ENCODE data around the gene FAM120B.

Gene FAM120B

DNA sequence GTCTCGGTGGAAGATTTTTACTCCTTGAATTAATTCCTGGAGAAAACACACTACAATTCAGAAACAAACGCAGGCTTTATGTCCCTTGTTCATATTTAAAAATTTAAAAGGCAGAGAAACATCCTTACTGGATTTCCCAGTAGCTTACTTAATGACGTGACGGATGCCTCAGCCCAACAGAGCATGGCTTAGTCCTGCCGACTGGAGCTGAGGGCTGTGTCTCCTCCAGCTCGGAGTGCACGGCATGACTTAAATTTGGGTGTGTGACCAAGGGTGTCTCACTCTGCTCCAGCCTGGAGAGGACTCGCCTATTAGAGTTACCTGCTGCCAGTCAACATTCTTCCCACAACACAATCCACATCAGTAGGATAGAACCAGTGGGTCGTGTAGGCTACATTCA is 139.4 kb downstream of the FAM120B start:
- TF ChIP-seq GATA3 (IDR thresholded peaks at IDR 0.05; ENCODE audit: low read depth, low read length) = no peak
- TF ChIP-seq GATA2 (IDR thresholded peaks at IDR 0.05; ENCODE audit: low read depth, low read length) = no peak

GRCh38 chr6:170446841-170447560 is 140.4 kb downstream of the FAM120B start:
- TF ChIP-seq GATA3 (IDR thresholded peaks at IDR 0.05; ENCODE audit: low read depth, low read length) (no peak), GATA2 (IDR thresholded peaks at IDR 0.05; ENCODE audit: low read depth, low read length) (no peak)

DNA sequence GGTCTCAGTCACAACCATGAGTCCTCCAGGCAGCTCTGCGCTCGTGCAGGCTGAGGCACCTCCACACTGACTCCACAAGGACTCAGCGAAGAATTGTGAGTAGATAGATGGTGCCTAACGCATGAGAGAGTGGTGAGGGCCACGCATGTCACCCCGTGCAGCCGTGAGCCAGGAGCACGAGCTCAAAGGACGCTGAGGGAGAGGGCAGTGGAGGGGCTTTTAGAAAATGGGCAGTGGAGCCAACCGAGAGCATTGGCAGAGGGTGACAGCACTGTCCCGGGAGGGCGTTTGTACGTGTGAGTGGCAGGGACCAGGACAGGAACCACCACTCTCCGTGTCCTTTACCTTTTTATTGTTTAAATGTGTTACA is 141.0 kb downstream of the FAM120B start:
- TF ChIP-seq GATA2 (IDR thresholded peaks at IDR 0.05; ENCODE audit: low read depth, low read length) = no peak
- no peak for TF ChIP-seq GATA3 (IDR thresholded peaks at IDR 0.05; ENCODE audit: low read depth, low read length)

DNA sequence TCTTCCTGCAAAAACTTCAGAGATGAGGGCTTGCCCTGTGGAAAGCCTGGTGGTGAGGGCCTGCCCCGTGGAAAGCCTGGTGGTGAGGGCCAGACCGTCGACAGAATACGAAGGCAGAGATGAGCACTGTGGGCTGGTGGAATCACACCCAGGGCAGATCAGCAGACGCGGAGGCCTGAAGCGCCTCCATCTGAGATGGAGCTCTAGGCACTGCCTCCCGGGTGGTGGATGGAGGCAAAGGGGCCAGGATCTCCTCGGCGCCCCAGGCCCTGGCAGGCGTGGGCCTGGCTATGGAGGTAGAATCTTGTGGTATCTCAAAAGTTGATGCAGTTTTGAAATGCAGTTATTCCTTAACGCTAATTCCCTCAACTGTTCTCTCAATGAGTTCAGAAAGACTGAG is 141.8 kb downstream of the FAM120B start:
- no peak for TF ChIP-seq GATA2 (IDR thresholded peaks at IDR 0.05; ENCODE audit: low read depth, low read length)
- no peak for TF ChIP-seq GATA3 (IDR thresholded peaks at IDR 0.05; ENCODE audit: low read depth, low read length)

- no peak for TF ChIP-seq GATA3 (IDR thresholded peaks at IDR 0.05; ENCODE audit: low read depth, low read length)
- no peak for TF ChIP-seq GATA2 (IDR thresholded peaks at IDR 0.05; ENCODE audit: low read depth, low read length)
Observed at GRCh38 chr6:170448751-170449630, 142.4 kb downstream of the FAM120B start.

DNA sequence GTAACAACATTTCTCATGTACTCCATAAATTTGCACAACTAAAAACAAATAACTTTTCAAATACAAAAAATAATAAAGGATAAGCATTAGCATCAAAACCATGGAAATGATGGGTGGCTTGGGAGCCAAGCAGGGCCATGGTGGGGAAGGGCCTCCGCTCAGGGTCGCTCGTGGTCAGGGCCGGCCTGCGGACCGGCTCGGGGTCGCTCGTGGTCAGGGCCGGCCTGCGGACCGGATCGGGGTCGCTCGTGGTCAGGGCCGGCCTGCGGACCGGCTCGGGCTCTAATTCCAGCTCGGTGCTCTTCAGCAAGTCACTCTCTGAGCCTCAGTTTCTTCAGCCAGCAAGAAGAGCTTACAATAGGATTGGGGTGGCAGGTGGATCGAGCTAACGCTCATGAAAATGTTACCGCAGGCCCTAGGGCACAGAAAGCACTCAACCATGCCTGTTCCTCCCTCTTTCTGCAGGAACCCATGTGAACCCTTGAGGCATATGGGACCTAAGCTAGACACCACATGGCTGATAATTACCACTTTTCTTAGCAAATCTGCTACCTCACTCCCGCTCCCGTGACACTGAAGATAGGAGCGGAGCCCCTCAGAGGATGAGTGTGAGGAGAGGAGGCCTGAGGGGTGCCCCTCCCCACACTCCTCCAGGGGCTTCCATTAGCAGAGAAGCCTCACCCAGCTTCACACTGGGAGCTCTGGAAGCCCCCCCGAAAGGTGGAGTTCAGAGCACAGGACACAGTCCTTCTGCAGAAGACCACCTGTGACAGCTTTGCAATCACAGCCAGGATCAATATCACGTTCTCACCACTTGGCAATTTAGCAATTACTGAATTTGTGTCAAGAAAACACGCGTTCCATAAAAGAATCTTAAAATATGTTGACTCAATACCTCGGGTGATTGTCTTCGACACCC is 143.5 kb downstream of the FAM120B start:
- no peak for TF ChIP-seq GATA2 (IDR thresholded peaks at IDR 0.05; ENCODE audit: low read depth, low read length)
- no peak for TF ChIP-seq GATA3 (IDR thresholded peaks at IDR 0.05; ENCODE audit: low read depth, low read length)

DNA sequence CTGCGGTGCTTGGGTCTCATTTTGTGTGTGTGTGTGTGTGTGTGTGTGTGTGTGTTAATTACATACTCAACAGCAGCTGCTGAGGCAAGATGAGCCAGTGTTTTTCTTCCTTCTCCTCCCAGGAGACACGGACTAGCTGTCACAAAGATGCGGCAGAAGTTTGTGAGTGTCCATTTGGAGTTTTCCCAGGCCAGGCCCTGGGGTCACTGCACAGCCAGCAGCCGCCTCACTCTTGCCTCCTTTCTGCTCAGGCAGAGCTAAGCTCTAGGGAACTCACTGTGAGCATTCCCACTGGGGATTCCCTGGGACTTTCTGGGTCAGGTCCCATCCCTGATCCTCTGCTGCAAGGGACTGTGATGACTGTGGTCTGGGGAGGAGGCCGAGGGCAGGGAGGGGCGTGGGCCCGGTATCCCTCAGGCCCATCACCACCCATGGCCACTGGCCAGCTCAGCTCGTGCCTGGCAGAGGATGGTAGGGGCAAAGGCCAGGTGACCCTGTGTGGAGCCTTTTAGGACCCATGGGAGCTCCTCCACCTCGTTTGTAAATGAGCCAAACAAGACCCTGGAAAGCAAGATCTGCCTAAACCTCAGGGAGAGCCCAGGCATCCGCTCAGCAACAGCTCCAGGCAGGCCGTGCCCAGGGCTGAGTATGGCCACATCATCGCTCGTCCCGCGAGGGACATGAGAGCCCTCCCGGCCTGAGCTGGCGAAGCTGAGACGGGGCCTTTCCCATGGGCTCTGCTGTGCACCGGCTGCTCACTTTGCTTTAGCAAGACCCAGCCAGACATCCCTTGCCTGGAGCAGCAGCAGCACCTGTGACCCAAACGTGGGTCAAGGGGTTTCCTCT is 144.6 kb downstream of the FAM120B start:
- TF ChIP-seq GATA3 (IDR thresholded peaks at IDR 0.05; ENCODE audit: low read depth, low read length) (no peak), GATA2 (IDR thresholded peaks at IDR 0.05; ENCODE audit: low read depth, low read length) (no peak)

DNA sequence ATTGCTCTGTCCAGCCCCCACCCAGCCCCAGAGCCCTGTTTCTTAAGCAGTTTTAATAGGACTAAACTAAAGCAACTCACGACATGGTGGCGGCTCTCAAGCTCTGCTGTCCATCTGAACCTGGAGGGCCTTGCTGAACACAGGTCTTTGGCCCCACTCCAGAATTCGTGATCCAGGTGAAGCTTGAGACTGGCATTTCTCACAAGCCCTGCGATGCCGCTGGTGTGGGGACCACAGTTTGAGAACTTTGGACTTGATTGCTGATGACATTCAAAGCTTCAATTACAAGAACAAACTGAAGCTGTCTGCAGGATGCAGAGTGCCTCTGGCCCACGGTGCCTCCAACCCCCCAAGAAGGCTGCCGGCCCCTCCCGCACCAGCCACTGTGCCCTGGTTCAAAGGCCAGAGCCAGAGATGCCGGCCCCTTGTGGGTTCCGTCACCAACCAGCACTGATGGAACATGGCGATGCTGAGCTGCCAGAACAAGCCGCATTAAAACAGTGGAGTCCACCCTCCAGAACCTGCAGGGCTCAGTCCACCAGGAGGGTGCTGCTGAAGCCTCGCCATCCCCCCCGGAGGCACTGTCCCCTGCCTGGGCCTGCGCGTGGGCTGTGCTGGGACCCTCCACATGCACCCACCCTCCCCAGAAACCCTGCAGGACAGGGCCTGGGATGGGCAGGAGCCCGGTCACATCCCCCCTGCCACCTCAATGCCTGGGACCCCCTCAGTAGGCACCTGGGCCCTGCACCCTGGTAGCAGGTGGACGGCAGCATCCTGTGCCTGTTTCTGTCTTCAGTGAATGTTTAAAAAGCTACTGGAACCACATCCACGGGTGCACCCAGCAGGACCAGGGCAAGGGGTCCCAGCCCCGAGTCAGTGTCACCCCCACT is 145.4 kb downstream of the FAM120B start:
- TF ChIP-seq GATA3 (IDR thresholded peaks at IDR 0.05; ENCODE audit: low read depth, low read length) (no peak), GATA2 (IDR thresholded peaks at IDR 0.05; ENCODE audit: low read depth, low read length) (no peak)

DNA sequence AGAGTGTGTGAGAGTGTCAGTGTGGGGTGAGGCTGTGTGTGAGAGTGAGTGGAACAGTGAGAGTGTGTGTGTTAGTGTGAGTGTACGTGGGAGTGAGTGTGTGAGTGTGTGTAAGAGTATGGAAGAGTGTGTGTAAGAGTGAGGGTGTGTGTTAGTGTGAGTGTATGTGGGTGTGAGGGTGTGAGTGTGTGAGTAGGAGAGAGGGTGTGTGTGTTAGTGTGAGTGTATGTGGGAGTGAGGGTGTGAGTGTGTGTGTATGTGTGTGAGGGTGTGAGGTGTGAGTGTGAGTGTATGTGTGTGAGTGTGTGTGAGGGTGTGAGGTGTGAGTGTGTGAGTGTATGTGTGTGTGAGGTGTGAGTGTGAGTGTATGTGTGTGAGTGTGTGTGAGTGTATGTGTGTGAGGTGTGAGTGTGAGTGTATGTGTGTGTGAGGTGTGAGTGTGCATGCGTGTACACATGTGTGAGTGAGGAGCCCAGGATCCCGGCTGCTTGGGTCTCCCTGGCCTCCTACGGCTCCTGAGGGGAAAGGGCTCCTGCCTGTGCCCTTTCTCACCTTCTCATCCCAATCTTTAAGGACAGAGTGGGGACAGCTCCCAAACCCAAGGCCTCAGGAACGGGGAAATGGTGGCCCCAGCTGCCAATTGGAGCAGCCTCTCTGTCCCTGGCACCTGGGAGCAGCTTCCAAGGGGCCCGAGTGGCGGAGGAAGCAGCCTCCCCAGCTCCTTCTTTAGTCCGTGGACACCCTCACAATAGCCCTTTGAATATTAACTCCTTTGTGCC is 146.4 kb downstream of the FAM120B start:
- no peak for TF ChIP-seq GATA2 (IDR thresholded peaks at IDR 0.05; ENCODE audit: low read depth, low read length)

GRCh38 chr6:170453586-170454511 is 147.3 kb downstream of the FAM120B start:
- TF ChIP-seq GATA3 (IDR thresholded peaks at IDR 0.05; ENCODE audit: low read depth, low read length) = no peak
- TF ChIP-seq GATA2 (IDR thresholded peaks at IDR 0.05; ENCODE audit: low read depth, low read length) = no peak

Measured in SH-SY5Y (cell line).